ENCODE measurements around the gene PLPPR3. TPM values are rescaled to one million over a fixed set of nuclear protein-coding genes. Genes with fewer than 3 reads are reported as not detected.

The PLPPR3 gene
- not detected in 2 replicates for total RNA-seq

- intact Hi-C loops (cut with micrococcal nuclease), result no loop called here
Observed at GRCh38 chr19:821825-822503, at the start of gene PLPPR3. TSS of gene PLPPR3 (minus strand) at chr19:821955. CDS start at chr19:821559, 396 bp downstream.

- intact Hi-C loops (cut with micrococcal nuclease), result no loop called here
Observed at GRCh38 chr19:870963-871401, 49.2 kb upstream of the PLPPR3 start.

- intact Hi-C loops (cut with micrococcal nuclease), result no loop called here
Observed at GRCh38 chr19:870314-870713, 48.6 kb upstream of the PLPPR3 start.

- intact Hi-C loops (cut with micrococcal nuclease), result no loop called here
Observed at GRCh38 chr19:869245-870177, 47.8 kb upstream of the PLPPR3 start.

GRCh38 chr19:868458-869244 is 46.9 kb upstream of the PLPPR3 start:
- intact Hi-C loops (cut with micrococcal nuclease), result no loop called here

GRCh38 chr19:867855-868457 is 46.2 kb upstream of the PLPPR3 start:
- intact Hi-C loops (cut with micrococcal nuclease), result no loop called here

GRCh38 chr19:867301-867793 is 45.6 kb upstream of the PLPPR3 start:
- intact Hi-C loops (cut with micrococcal nuclease), result no loop called here

- intact Hi-C loops (cut with micrococcal nuclease), result no loop called here
Observed at GRCh38 chr19:866769-867300, 45.1 kb upstream of the PLPPR3 start.

GRCh38 chr19:863315-863620 is 41.5 kb upstream of the PLPPR3 start:
- intact Hi-C loops (cut with micrococcal nuclease), result loop anchor here (1.0 to 5.0 kb wide), 4 partner anchors 30 to 182 kb away; partner anchors contain the start of genes MED16 and RNU6-9

GRCh38 chr19:862581-863314 is 41.0 kb upstream of the PLPPR3 start:
- intact Hi-C loops (cut with micrococcal nuclease), result loop anchor here (1.0 to 5.0 kb wide), 5 partner anchors 10 to 182 kb away; partner anchors contain the start of genes MED16 and RNU6-9

- intact Hi-C loops (cut with micrococcal nuclease), result loop anchor here (1.0 to 5.0 kb wide), 4 partner anchors 10 to 181 kb away; partner anchors contain the start of genes MED16 and RNU6-9
Observed at GRCh38 chr19:861756-862580, 40.2 kb upstream of the PLPPR3 start.

- intact Hi-C loops (cut with micrococcal nuclease), result loop anchor here (5.0 kb wide), 1 partner anchor 136 kb away; no protein-coding TSS in a partner anchor
Observed at GRCh38 chr19:861141-861755, 39.5 kb upstream of the PLPPR3 start.

- intact Hi-C loops (cut with micrococcal nuclease), result loop anchor here (5.0 kb wide), 1 partner anchor 87 kb away; no protein-coding TSS in a partner anchor
Observed at GRCh38 chr19:858868-859843, 37.4 kb upstream of the PLPPR3 start, which contains the start of gene CFD. TSS of gene CFD (plus strand) at chr19:859664. CDS start at chr19:859690, 26 bp downstream.

- intact Hi-C loops (cut with micrococcal nuclease), result loop anchor here (5.0 kb wide), 1 partner anchor 86 kb away; no protein-coding TSS in a partner anchor
Observed at GRCh38 chr19:858284-858683, 36.5 kb upstream of the PLPPR3 start.

GRCh38 chr19:855566-856120 is 33.9 kb upstream of the PLPPR3 start:
- intact Hi-C loops (cut with micrococcal nuclease), result loop anchor here (5.0 kb wide), 1 partner anchor 83 kb away; no protein-coding TSS in a partner anchor

- intact Hi-C loops (cut with micrococcal nuclease), result loop anchor here (5.0 kb wide), 1 partner anchor 83 kb away; no protein-coding TSS in a partner anchor
Observed at GRCh38 chr19:855142-855541, 33.4 kb upstream of the PLPPR3 start.
